Parathyroid adenoma (tissue), 2 donors: ENCODE data around the gene DEDD2.

Source experiments
- H2AFZ ChIP-seq: fragments of 300-600 bp; sonication (generic); one replicate; pipeline ENCODE4 v1.7.0; 2017; ENCODE audit warnings: antibody characterized with exemption, mild to moderate bottlenecking
- H3K27ac ChIP-seq: fragments of 300-600 bp; sonication (generic); one replicate; pipeline ENCODE4 v1.7.0; 2017
- H3K27me3 ChIP-seq: fragments of 300-600 bp; sonication (generic); one replicate; pipeline ENCODE4 v1.7.0; 2017; ENCODE audit warnings: low read length; ENCODE audit not compliant: control insufficient read depth, insufficient read depth
- H3K36me3 ChIP-seq: fragments of 300-600 bp; sonication (generic); one replicate; pipeline ENCODE4 v1.7.0; 2017; ENCODE audit warnings: low read length; ENCODE audit not compliant: control insufficient read depth, insufficient read depth
- H3K4me1 ChIP-seq: fragments of 300-600 bp; sonication (generic); one replicate; pipeline ENCODE4 v1.7.0; 2017; ENCODE audit warnings: control low read depth
- H3K4me2 ChIP-seq: fragments of 300-600 bp; sonication (generic); one replicate; pipeline ENCODE4 v1.7.0; 2017; ENCODE audit warnings: low read length
- H3K4me3 ChIP-seq: fragments of 300-600 bp; sonication (generic); one replicate; pipeline ENCODE4 v1.7.0; 2017; ENCODE audit warnings: low read depth, low read length
- H3K79me2 ChIP-seq: fragments of 300-600 bp; sonication (generic); one replicate; pipeline ENCODE4 v1.7.0; 2017; ENCODE audit warnings: control low read depth
- H3K9ac ChIP-seq: fragments of 300-600 bp; sonication (generic); one replicate; pipeline ENCODE4 v1.7.0; 2017; ENCODE audit warnings: mild to moderate bottlenecking
- H3K9me3 ChIP-seq: fragments of 300-600 bp; sonication (generic); one replicate; pipeline ENCODE4 v1.7.0; 2017; ENCODE audit warnings: low read length; ENCODE audit not compliant: control insufficient read depth
- TF ChIP-seq, protein P1 (sequence below): fragments of 300-600 bp; sonication (generic); IDR thresholded peaks from one replicate; pipeline ENCODE4 v1.7.0; 2017; ENCODE audit warnings: antibody characterized with exemption, mild to moderate bottlenecking
- donor health status: primary hyperparathyroidism.

The DEDD2 gene

DNA sequence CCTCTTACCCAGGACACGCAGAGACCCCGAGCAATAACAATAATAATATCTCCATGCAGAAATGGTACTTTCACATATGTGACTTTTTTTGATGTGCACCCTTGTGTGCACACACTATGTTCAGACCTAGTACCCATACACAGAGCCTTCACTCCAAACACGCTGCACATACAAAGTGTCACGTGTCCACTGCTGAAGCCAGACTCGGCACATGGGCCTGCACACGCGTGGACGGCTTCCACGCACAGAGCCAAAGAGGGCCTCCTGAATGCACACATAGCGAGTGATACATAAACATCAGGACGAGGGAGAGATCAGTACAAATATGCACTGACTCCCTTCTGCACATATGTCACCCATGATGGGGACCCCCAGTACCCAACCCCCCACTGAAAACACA, 43.3 kb downstream of the DEDD2 start:
- H3K9ac ChIP-seq = no peak overlapping the region
- no peak overlapping the region for H3K4me3 ChIP-seq
- no peak overlapping the region for H2AFZ ChIP-seq
- peaks cover 6% of the 10 kb centered on the region for H3K27me3 ChIP-seq
- no peak overlapping the region for H3K4me2 ChIP-seq
- H3K4me1 ChIP-seq = no peaks in the 10 kb centered on the region
- H3K79me2 ChIP-seq = no peaks in the 10 kb centered on the region
- no peaks in the 10 kb centered on the region for H3K9me3 ChIP-seq
- no peak overlapping the region for H3K27ac ChIP-seq
- no peaks in the 10 kb centered on the region for H3K36me3 ChIP-seq
- TF ChIP-seq, protein P1, sequence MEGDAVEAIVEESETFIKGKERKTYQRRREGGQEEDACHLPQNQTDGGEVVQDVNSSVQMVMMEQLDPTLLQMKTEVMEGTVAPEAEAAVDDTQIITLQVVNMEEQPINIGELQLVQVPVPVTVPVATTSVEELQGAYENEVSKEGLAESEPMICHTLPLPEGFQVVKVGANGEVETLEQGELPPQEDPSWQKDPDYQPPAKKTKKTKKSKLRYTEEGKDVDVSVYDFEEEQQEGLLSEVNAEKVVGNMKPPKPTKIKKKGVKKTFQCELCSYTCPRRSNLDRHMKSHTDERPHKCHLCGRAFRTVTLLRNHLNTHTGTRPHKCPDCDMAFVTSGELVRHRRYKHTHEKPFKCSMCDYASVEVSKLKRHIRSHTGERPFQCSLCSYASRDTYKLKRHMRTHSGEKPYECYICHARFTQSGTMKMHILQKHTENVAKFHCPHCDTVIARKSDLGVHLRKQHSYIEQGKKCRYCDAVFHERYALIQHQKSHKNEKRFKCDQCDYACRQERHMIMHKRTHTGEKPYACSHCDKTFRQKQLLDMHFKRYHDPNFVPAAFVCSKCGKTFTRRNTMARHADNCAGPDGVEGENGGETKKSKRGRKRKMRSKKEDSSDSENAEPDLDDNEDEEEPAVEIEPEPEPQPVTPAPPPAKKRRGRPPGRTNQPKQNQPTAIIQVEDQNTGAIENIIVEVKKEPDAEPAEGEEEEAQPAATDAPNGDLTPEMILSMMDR = no peak

GRCh38 chr19:42173695-42174094, 43.8 kb downstream of the DEDD2 start:
- H3K4me2 ChIP-seq = no peak overlapping the region

DNA sequence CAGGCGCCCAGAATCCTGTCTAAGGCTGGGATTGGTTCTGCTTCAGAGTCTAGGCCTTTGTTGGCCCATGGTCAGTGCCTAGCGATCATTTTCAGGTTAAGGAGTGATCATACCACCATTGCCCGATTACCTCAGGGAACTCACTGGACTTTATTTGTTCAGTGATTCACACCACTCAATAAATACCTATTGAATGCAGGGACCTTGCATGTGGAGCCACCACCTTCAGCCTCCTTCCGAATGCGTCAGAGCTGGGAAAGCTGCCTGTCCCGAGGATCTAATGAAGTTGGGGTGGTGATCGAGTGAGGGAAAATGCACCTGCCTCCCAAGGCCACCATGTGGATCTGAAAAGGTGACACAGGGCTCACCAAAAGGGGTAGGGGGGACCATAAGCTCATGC, 45.2 kb downstream of the DEDD2 start:
- no peak overlapping the region for H2AFZ ChIP-seq
- H3K36me3 ChIP-seq = no peaks in the 10 kb centered on the region
- TF ChIP-seq, protein P1 = no peak

More at GRCh38 chr19:42173695-42174094, 43.8 kb downstream of the DEDD2 start:
- no peak overlapping the region for H3K27ac ChIP-seq
- no peak overlapping the region for H2AFZ ChIP-seq
- H3K9me3 ChIP-seq = no peaks in the 10 kb centered on the region
- no peak overlapping the region for H3K9ac ChIP-seq
- peaks cover 6% of the 10 kb centered on the region for H3K27me3 ChIP-seq
- H3K4me1 ChIP-seq = no peaks in the 10 kb centered on the region
- TF ChIP-seq, protein P1 = no peak
- no peaks in the 10 kb centered on the region for H3K79me2 ChIP-seq
- no peak overlapping the region for H3K4me3 ChIP-seq
- H3K36me3 ChIP-seq = no peaks in the 10 kb centered on the region

GRCh38 chr19:42170715-42171114, 46.8 kb downstream of the DEDD2 start:
- Histone ChIP-seq H3K4me1 (no peaks in the 10 kb centered on the region), H3K27ac (no peak overlapping the region), H3K4me2 (no peak overlapping the region), H3K4me3 (no peak overlapping the region), H3K79me2 (no peaks in the 10 kb centered on the region), H3K27me3 (no peaks in the 10 kb centered on the region), H3K9me3 (no peaks in the 10 kb centered on the region), H3K36me3 (no peaks in the 10 kb centered on the region), H3K9ac (no peak overlapping the region), H2AFZ (no peak overlapping the region)
- TF ChIP-seq, protein P1 = no peak

More for the DNA sequence above, 45.2 kb downstream of the DEDD2 start:
- H3K4me2 ChIP-seq = no peak overlapping the region
- no peak overlapping the region for H3K9ac ChIP-seq
- H3K27ac ChIP-seq = no peak overlapping the region
- H3K4me3 ChIP-seq = no peak overlapping the region
- no peaks in the 10 kb centered on the region for H3K4me1 ChIP-seq
- no peaks in the 10 kb centered on the region for H3K9me3 ChIP-seq
- H3K27me3 ChIP-seq = no peaks in the 10 kb centered on the region
- no peaks in the 10 kb centered on the region for H3K79me2 ChIP-seq
